ENCODE results near the gene RAI14.

DNA sequence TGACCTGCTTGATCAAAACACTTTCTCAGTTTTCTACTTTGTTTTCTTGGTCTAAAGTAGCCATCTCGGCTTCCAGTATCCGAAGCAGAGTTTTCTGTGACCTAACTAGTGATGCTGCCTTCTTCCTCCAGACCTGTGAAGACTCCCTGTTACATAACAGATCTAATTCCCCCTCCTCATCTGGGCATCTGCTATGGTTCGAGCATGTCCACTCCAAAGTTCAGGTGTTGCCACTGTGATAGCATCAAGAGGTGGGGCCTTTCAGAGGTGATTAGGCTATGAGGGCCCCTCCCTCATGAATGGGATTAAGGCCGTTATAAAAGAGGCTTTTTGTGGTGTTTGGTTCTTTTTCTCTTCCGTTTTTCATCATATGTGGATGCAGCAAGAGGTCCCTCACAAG is 203.1 kb downstream of the RAI14 start:
- TF ChIP-seq, protein P1, sequence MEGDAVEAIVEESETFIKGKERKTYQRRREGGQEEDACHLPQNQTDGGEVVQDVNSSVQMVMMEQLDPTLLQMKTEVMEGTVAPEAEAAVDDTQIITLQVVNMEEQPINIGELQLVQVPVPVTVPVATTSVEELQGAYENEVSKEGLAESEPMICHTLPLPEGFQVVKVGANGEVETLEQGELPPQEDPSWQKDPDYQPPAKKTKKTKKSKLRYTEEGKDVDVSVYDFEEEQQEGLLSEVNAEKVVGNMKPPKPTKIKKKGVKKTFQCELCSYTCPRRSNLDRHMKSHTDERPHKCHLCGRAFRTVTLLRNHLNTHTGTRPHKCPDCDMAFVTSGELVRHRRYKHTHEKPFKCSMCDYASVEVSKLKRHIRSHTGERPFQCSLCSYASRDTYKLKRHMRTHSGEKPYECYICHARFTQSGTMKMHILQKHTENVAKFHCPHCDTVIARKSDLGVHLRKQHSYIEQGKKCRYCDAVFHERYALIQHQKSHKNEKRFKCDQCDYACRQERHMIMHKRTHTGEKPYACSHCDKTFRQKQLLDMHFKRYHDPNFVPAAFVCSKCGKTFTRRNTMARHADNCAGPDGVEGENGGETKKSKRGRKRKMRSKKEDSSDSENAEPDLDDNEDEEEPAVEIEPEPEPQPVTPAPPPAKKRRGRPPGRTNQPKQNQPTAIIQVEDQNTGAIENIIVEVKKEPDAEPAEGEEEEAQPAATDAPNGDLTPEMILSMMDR (IDR thresholded peaks at IDR 0.05; ENCODE audit: insufficient read depth, low read depth, low read length): no peak
- TF ChIP-seq EZH2 (IDR thresholded peaks at IDR 0.05; ENCODE audit: insufficient read depth, low read length): no peak

All from astrocyte (in vitro differentiated cells and primary cell).